ENCODE measurements around the gene CCDC57. TPM values are rescaled to one million over a fixed set of nuclear protein-coding genes. Genes with fewer than 3 reads are reported as not detected.
A peak's percentile ranks its signal among the peaks of the same experiment; 100 is the strongest.
"Not testable (repeated sequence)": the region's sequence is repeated elsewhere in the genome, so short reads cannot be mapped to it uniquely, and the experiment has no call there.

CCDC57 gene
- total RNA-seq: 8.1 and 10.8 TPM in 2 replicates

GRCh38 chr17:82212331-82213250 is at the start of gene CCDC57:
Gene CCDC57 (minus strand): TSS chr17:82212842. CDS start chr17:82201944, 10,898 bp downstream.
- Histone ChIP-seq H3K27me3 (ENCODE audit: control insufficient read depth, insufficient read depth, low read length) (no peaks in the 10 kb centered on the region), H3K4me3 (ENCODE audit: low read depth, low read length) (peak within 1 kb of the TSS; percentile 75), H3K36me3 (ENCODE audit: control insufficient read depth, insufficient read depth, low read length) (peaks cover under 1% of the 10 kb centered on the region)
- no peak for FAIRE-seq
- DNase-seq (ENCODE audit: low read depth): peak; percentile 20
- TF ChIP-seq, protein P1, sequence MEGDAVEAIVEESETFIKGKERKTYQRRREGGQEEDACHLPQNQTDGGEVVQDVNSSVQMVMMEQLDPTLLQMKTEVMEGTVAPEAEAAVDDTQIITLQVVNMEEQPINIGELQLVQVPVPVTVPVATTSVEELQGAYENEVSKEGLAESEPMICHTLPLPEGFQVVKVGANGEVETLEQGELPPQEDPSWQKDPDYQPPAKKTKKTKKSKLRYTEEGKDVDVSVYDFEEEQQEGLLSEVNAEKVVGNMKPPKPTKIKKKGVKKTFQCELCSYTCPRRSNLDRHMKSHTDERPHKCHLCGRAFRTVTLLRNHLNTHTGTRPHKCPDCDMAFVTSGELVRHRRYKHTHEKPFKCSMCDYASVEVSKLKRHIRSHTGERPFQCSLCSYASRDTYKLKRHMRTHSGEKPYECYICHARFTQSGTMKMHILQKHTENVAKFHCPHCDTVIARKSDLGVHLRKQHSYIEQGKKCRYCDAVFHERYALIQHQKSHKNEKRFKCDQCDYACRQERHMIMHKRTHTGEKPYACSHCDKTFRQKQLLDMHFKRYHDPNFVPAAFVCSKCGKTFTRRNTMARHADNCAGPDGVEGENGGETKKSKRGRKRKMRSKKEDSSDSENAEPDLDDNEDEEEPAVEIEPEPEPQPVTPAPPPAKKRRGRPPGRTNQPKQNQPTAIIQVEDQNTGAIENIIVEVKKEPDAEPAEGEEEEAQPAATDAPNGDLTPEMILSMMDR (IDR thresholded peaks at IDR 0.05; ENCODE audit: insufficient read depth, low read length, severe bottlenecking): no peak

DNA sequence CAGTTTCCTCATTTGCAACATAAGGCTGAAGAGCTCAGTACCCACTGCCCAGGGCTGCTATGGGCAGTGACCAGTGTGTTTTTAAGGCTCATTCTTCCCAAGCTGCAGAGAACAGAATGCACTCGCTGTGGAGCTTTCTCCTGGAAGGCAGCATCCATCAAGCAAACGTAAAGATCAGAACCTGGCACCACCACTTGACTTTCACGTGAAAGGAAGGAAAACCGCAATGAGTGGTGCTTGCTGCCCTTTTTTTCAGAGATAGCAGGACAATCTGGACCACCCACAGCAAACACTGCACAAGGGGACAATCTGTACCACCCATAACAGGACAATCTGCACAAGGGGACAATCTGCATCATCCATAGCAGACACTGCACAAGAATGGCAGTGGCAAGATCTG is 49.7 kb upstream of the CCDC57 start:
- TF ChIP-seq, protein P1 (IDR thresholded peaks at IDR 0.05; ENCODE audit: insufficient read depth, low read length, severe bottlenecking): no peak
- FAIRE-seq (no peak), DNase-seq (ENCODE audit: low read depth) (no peak)
- peaks cover 61% of the 10 kb centered on the region for H3K36me3 ChIP-seq (ENCODE audit: control insufficient read depth, insufficient read depth, low read length)
- H3K27me3 ChIP-seq (ENCODE audit: control insufficient read depth, insufficient read depth, low read length): no peaks in the 10 kb centered on the region
- H3K4me3 ChIP-seq (ENCODE audit: low read depth, low read length): no peak overlapping the region

DNA sequence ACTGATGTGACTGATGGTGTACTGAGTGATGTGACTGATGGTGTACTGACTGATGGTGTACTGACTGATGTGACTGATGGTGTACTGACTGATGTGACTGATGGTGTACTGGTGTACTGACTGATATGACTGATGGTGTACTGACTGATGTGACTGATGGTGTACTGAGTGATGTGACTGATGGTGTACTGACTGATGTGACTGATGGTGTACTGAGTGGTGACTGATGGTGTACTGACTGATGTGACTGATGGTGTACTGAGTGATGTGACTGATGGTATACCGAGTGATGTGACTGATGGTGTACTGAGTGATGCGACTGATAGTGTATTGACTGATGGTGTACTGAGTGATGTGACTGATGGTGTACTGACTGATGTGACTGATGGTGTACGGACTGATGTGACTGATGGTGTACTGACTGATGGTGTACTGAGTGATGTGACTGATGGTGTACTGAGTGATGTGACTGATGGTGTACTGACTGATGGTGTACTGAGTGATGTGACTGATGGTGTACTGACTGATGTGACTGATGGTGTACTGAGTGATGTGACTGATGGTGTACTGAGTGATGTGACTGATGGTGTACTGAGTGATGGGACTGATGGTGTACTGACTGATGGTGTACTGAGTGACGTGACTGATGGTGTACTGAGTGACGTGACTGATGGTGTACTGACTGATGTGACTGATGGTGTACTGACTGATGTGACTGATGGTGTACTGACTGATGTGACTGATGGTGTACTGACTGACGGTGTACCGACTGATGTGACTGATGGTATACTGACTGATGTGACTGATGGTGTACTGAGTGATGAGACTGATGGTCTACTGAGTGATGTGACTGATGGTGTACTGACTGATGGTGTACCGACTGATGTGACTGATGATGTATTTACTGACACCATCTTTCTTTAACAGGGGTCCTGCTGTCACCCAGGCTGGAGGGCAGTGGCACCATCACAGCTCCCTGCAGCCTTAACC is 47.6 kb upstream of the CCDC57 start:
- H3K36me3 ChIP-seq (ENCODE audit: control insufficient read depth, insufficient read depth, low read length): peaks cover 58% of the 10 kb centered on the region
- not testable (repeated sequence) for DNase-seq (ENCODE audit: low read depth); H3K27me3 ChIP-seq (ENCODE audit: control insufficient read depth, insufficient read depth, low read length); H3K4me3 ChIP-seq (ENCODE audit: low read depth, low read length)
- peak; percentile 85 for FAIRE-seq

GRCh38 chr17:82258555-82258954 is 45.9 kb upstream of the CCDC57 start:
- TF ChIP-seq, protein P1 (IDR thresholded peaks at IDR 0.05; ENCODE audit: insufficient read depth, low read length, severe bottlenecking): no peak
- H3K36me3 ChIP-seq (ENCODE audit: control insufficient read depth, insufficient read depth, low read length): peaks cover 51% of the 10 kb centered on the region
- no peak for DNase-seq (ENCODE audit: low read depth)
- no peak overlapping the region for H3K4me3 ChIP-seq (ENCODE audit: low read depth, low read length)
- H3K27me3 ChIP-seq (ENCODE audit: control insufficient read depth, insufficient read depth, low read length): no peaks in the 10 kb centered on the region
- no peak for FAIRE-seq

DNA sequence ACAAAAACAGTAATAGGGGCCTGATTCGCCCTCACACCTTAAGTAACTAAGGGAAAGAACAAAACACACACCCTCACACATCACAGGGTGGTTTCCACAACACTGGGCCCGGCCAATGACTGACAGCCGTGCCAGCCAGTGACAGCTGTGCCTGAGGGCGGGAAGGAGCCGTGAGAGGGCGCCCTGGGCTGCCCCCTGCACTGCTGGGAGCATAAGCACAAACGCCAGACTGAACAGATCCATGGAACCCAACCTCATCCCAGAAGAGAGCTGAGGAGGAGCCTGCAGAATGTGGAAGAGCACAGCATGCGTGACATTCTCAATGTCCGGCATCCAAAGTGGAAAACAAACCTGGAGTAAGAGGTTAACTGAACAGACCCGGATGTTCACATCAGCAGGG is 44.8 kb upstream of the CCDC57 start:
- Histone ChIP-seq H3K27me3 (ENCODE audit: control insufficient read depth, insufficient read depth, low read length) (no peaks in the 10 kb centered on the region), H3K4me3 (ENCODE audit: low read depth, low read length) (no peak overlapping the region), H3K36me3 (ENCODE audit: control insufficient read depth, insufficient read depth, low read length) (peaks cover 55% of the 10 kb centered on the region)
- DNase-seq (ENCODE audit: low read depth): peak; percentile 22
- no peak for FAIRE-seq
- TF ChIP-seq, protein P1 (IDR thresholded peaks at IDR 0.05; ENCODE audit: insufficient read depth, low read length, severe bottlenecking): no peak

Data from bronchial epithelial cell (primary cell).